Effector memory CD4-positive, alpha-beta T cell (primary cell): ENCODE results near the gene HOXC10.

Source experiments
- DNase-seq, 3 donors: peaks; one replicate each; pipeline ENCODE4 v3.0.0-alpha.2; 2020
- H3K27ac ChIP-seq: 2 replicates; pipeline ENCODE4 v1.7.0; 2013; ENCODE audit warnings: mild to moderate bottlenecking, low read length, moderate library complexity; ENCODE audit not compliant: insufficient read depth, poor library complexity, severe bottlenecking
- H3K27me3 ChIP-seq: replicated peaks from 2 replicates; pipeline ENCODE4 v1.7.0; 2013; ENCODE audit warnings: mild to moderate bottlenecking, low read length; ENCODE audit not compliant: insufficient read depth, control insufficient read depth, poor library complexity, severe bottlenecking
- H3K36me3 ChIP-seq: 2 replicates; pipeline ENCODE4 v1.7.0; 2013; ENCODE audit warnings: mild to moderate bottlenecking, low read length, moderate library complexity; ENCODE audit not compliant: control insufficient read depth, insufficient read depth
- H3K4me1 ChIP-seq: 2 replicates; pipeline ENCODE4 v1.7.0; 2013; ENCODE audit warnings: low read length, mild to moderate bottlenecking; ENCODE audit not compliant: control insufficient read depth, insufficient read depth, poor library complexity, severe bottlenecking
- H3K4me3 ChIP-seq: 2 replicates; pipeline ENCODE4 v1.7.0; 2013; ENCODE audit warnings: low read length, low read depth, mild to moderate bottlenecking; ENCODE audit not compliant: insufficient read depth, poor library complexity, severe bottlenecking
- H3K9me3 ChIP-seq: 2 replicates; pipeline ENCODE4 v1.7.0; 2013; ENCODE audit warnings: mild to moderate bottlenecking, low read length, moderate library complexity; ENCODE audit not compliant: control insufficient read depth

HOXC10 gene

GRCh38 chr12:53972722-53973235, 12.2 kb upstream of the HOXC10 start, which contains the start of gene HOXC11:
HOXC11 (plus strand) TSS chr12:53973126; CDS start chr12:53973242, 116 bp downstream.
- Histone ChIP-seq H3K9me3 (no peaks in the 10 kb centered on the region), H3K27me3 (peaks cover 93% of the 10 kb centered on the region), H3K27ac (no peak within 1 kb of the TSS), H3K4me3 (no peak within 1 kb of the TSS), H3K36me3 (no peaks in the 10 kb centered on the region), H3K4me1 (peaks cover 27% of the 10 kb centered on the region)
- no peak for DNase-seq

- DNase-seq, result no peak
- Histone ChIP-seq H3K27me3 (peaks cover 92% of the 10 kb centered on the region), H3K27ac (no peak overlapping the region), H3K9me3 (no peaks in the 10 kb centered on the region), H3K4me1 (peaks cover 31% of the 10 kb centered on the region), H3K36me3 (no peaks in the 10 kb centered on the region), H3K4me3 (no peak overlapping the region)
These were observed 11.5 kb upstream of the HOXC10 start for GRCh38 chr12:53973236-53974042.

GRCh38 chr12:53974084-53975063, 10.6 kb upstream of the HOXC10 start, which contains the start of gene HOTAIR:
HOTAIR (minus strand) TSS chr12:53974954.
- no peaks in the 10 kb centered on the region for H3K36me3 ChIP-seq
- H3K27ac ChIP-seq, result no peak within 1 kb of the TSS
- peaks cover 94% of the 10 kb centered on the region for H3K27me3 ChIP-seq
- no peaks in the 10 kb centered on the region for H3K9me3 ChIP-seq
- peaks cover 31% of the 10 kb centered on the region for H3K4me1 ChIP-seq
- H3K4me3 ChIP-seq, result peak within 1 kb of the TSS; percentile 50
- no peak for DNase-seq

DNA sequence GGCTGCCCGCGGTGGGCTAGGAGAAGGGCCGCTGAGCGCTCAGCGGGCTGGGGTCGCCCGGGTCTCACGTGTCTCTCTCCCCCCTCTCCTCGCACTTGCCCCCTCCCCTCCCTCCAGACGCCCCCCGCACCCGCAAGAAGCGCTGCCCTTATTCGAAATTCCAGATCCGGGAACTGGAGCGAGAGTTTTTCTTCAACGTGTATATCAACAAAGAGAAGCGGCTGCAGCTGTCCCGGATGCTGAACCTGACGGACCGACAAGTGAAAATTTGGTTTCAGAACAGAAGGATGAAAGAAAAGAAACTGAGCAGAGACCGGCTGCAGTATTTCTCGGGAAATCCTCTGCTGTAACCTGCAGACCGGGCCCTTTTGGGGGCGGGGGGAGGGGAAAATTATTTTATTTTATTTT, 9.9 kb upstream of the HOXC10 start:
- DNase-seq, result no peak
- no peaks in the 10 kb centered on the region for H3K9me3 ChIP-seq
- no peak overlapping the region for H3K27ac ChIP-seq
- H3K27me3 ChIP-seq, result peaks cover 92% of the 10 kb centered on the region
- H3K4me3 ChIP-seq, result peak overlapping the region; percentile 50
- H3K36me3 ChIP-seq, result no peaks in the 10 kb centered on the region
- peaks cover 31% of the 10 kb centered on the region for H3K4me1 ChIP-seq

- Histone ChIP-seq H3K27me3 (peaks cover 92% of the 10 kb centered on the region), H3K4me1 (peaks cover 31% of the 10 kb centered on the region), H3K27ac (no peak overlapping the region), H3K9me3 (no peaks in the 10 kb centered on the region), H3K4me3 (no peak overlapping the region), H3K36me3 (no peaks in the 10 kb centered on the region)
- no peak for DNase-seq
These were observed 9.3 kb upstream of the HOXC10 start for GRCh38 chr12:53975479-53976152.

DNA sequence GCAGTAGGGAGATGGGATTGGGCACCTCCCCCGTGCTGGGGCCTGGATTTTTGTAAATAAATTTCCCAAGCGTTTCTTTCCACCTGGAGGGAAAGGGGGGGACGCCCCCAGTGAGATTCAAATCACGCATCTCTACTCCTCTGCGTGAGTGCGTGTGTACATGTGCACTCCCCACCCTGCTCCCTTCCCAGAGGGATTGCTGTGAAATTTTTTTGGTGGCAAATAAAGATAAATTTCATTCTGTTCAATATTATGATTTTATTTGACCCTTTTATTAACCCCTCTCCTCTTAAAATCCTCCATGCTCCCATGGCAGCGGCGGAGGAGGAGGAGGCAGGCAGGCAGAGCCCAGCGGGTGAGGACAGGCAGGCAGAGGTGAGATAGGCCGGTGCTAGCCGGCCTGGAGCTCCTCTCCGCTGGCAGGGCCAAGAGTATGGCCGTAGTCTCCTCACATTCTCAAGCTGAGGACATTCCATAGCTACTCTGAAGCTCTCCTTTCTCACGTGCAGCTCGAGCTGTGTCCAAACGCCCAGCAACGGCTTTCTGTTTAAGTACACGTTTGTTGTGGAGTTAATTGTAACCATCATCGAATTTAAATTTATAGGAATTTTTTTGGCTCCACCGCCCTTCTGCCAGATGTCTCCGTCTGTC, 8.6 kb upstream of the HOXC10 start:
- Histone ChIP-seq H3K27me3 (peaks cover 93% of the 10 kb centered on the region), H3K9me3 (no peaks in the 10 kb centered on the region), H3K4me1 (peaks cover 31% of the 10 kb centered on the region), H3K36me3 (no peaks in the 10 kb centered on the region), H3K27ac (no peak overlapping the region), H3K4me3 (no peak overlapping the region)
- DNase-seq, result no peak

DNA sequence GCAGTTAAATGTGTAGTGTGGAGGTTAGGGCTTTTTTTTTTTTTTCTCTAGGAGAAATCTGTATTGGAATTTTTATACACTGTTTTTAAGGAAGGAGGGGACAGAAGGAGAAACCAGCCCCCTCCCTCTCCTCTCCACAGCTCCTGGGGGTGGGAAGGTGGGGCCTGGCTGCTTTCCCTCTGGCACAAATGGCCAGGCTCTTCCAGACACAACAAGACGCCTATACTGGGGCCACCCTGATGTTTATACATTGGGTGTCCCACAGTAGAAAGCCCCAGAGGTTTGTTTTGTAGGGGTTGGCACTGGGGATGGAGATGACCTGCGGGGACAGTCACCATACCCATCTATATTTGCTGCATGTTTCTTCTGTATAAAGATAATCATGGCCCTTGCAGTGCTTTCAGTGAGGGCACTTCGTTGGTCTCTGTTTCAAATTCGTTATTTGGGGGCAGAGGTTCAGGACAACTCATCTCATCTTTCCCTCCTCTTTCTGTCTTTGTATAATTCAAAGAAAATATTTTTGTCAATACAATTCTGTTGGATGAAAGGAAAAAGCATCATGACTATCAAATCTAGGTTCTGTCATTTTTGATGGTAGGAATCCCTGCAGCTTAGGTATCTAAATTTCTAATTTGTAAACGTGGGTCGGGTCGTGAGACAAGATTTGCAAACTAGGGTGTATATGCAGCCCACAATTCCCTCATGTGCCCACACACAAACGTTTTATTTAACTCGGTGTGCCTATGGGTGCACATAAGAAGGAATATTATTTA, 7.9 kb upstream of the HOXC10 start:
- peaks cover 94% of the 10 kb centered on the region for H3K27me3 ChIP-seq

DNA sequence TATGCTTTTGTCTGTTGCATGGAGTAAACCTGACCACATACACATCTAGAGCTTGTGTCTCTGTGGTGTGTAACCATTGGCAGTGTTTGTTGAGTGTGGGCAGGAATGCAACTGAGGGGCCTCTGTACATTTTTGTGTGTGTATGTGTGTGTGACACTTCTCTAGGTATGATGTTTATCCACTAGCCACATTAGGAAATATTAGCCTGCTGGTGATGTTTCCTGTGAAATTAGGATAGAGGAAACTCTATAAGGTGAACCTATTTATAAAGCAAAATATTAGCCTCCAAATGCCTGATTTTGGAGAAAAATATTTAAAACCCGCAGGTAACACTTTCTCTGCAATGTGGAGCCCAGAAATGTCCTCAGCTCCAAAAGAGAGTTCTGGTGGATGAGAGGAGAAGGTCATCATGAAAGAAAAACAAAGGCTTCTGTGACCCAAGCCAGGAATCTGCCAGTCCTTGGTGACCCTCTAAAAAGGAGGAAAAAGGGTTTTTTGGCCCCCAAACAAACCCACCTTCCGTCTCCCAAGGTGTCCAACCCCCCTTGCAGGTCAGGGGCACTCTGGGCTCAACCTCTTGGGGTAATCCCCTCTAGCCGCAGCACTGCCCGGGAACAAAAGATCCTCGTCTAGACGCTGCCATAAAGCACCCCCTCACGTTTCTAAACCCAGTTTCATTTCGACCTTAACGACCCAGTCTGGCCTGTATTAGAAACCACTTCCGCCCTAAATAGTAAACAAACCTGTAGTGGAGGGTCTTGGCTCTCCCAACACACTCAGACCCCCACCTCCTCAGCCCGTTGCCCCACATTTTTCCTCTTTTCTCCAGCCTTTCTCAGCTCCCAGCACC, 7.1 kb upstream of the HOXC10 start:
- no peak for DNase-seq
- no peak overlapping the region for H3K27ac ChIP-seq
- H3K4me1 ChIP-seq, result peaks cover 31% of the 10 kb centered on the region
- no peaks in the 10 kb centered on the region for H3K36me3 ChIP-seq
- H3K9me3 ChIP-seq, result no peaks in the 10 kb centered on the region
- no peak overlapping the region for H3K4me3 ChIP-seq
- H3K27me3 ChIP-seq, result peaks cover 94% of the 10 kb centered on the region

More for the DNA sequence above, 7.9 kb upstream of the HOXC10 start:
- Histone ChIP-seq H3K9me3 (no peaks in the 10 kb centered on the region), H3K36me3 (no peaks in the 10 kb centered on the region), H3K4me3 (no peak overlapping the region), H3K4me1 (peaks cover 31% of the 10 kb centered on the region), H3K27ac (no peak overlapping the region)
- DNase-seq, result no peak
